Thoracic aorta (tissue), 2 donors: Measurements from ENCODE around the gene RFPL2. TPM values are rescaled to one million over a fixed set of nuclear protein-coding genes. Genes with fewer than 3 reads are reported as not detected.
"Not testable (repeated sequence)": the region's sequence is repeated elsewhere in the genome, so short reads cannot be mapped to it uniquely, and the experiment has no call there.

Source experiments
- ATAC-seq: fragments of 150-250 bp; one replicate; pipeline ENCODE4 v1.8.0; 2017; ENCODE audit warnings: low read depth; ENCODE audit not compliant: insufficient number of reproducible peaks, low FRiP score
- DNase-seq: peaks from one replicate; pipeline ENCODE4 v3.0.0-alpha.2; 2020; ENCODE audit warnings: low spot score
- H3K27ac ChIP-seq, 2 donors: fragments of 200-600 bp; sonication (generic); 1 replicate in 1 of 2; 2 replicates in 1 of 2; pipeline ENCODE4 v1.5.1; 2016; ENCODE audit warnings: mild to moderate bottlenecking in 2 of 2, moderate library complexity in 2 of 2
- H3K27me3 ChIP-seq: fragments of 200-600 bp; sonication (generic); replicated peaks from 2 replicates; pipeline ENCODE4 v1.6.0; 2016; ENCODE audit warnings: mild to moderate bottlenecking; ENCODE audit not compliant: insufficient read depth
- H3K36me3 ChIP-seq: fragments of 200-600 bp; sonication (generic); one replicate; pipeline ENCODE4 v1.5.1; 2016
- H3K4me1 ChIP-seq, 2 donors: fragments of 200-600 bp; sonication (generic); 1 replicate in 1 of 2; 2 replicates in 1 of 2; pipeline versions ENCODE4 v1.5.1 to v1.6.0; 2016; ENCODE audit warnings: low read depth in 2 of 2, mild to moderate bottlenecking in 1 of 2; ENCODE audit not compliant: control insufficient read depth in 1 of 2
- H3K4me3 ChIP-seq: fragments of 200-600 bp; sonication (generic); 2 replicates; pipeline ENCODE4 v1.5.1; 2016; ENCODE audit warnings: mild to moderate bottlenecking
- H3K9me3 ChIP-seq: fragments of 200-600 bp; sonication (generic); 2 replicates; pipeline ENCODE4 v1.5.1; 2016
- total RNA-seq, 2 donors: library from RNA; depleted of rRNA; stranded (reverse); fragments of >200 nt; gene quantifications; one replicate each; pipeline versions ENCODE4 v1.1.0 to v1.2.3, GENCODE V29; 2016
- TF ChIP-seq, protein P1 (sequence below): fragments of 200-600 bp; sonication (generic); IDR thresholded peaks from one replicate; pipeline ENCODE4 v1.5.1; 2019; ENCODE audit warnings: antibody characterized with exemption

The RFPL2 gene
- total RNA-seq, 2 donors from 2014 or later = not detected

DNA sequence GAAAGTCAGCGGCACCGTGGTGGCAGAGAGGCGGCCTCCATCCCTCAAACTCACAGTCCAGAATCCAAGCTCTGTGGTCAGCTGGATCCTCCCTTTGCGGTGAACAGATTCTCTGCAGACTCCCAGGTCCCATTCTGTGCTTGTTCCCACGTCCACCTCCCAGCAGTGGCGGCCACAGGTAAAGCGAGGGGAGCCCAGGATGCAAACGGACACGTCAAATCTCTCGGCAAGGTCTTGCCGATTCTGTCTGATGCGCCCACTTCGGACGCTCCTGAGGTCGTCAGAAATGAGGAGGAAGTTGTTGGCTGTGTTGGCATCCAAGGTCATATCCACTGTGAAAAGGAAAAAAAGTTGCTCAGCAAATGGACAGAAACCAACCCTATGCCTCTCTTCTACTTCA is 13.9 kb downstream of the RFPL2 start:
- not testable (repeated sequence) for H3K27ac ChIP-seq, H3K4me3 ChIP-seq, H3K9me3 ChIP-seq, ATAC-seq, H3K4me1 ChIP-seq, H3K27me3 ChIP-seq, H3K36me3 ChIP-seq, DNase-seq

DNA sequence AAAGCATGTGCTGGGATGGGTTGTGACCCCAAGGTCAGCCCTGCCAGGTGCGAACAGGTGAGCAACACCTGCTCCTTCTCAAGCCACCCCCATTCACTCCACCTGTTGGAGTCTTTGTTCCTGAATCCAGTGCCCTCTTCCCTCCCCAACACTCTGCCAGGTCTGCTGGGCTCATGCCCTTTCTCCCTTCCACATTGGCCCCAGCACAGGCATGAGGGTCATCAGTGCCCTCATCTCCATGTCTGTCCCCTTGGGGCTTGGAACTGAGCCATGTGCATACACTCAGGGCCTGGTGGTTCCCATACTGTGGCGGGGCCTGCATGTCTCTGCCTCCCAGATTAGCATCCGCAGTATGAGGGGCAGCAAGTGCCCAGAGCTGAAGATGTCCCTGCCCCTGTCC is 19.1 kb downstream of the RFPL2 start:
- DNase-seq (no peak), ATAC-seq (no peak)
- Histone ChIP-seq H3K4me1 (no peaks in the 10 kb centered on the region), H3K4me3 (no peak overlapping the region), H3K27ac (no peak overlapping the region), H3K36me3 (no peaks in the 10 kb centered on the region), H3K9me3 (no peaks in the 10 kb centered on the region), H3K27me3 (no peaks in the 10 kb centered on the region)
- TF ChIP-seq, protein P1, sequence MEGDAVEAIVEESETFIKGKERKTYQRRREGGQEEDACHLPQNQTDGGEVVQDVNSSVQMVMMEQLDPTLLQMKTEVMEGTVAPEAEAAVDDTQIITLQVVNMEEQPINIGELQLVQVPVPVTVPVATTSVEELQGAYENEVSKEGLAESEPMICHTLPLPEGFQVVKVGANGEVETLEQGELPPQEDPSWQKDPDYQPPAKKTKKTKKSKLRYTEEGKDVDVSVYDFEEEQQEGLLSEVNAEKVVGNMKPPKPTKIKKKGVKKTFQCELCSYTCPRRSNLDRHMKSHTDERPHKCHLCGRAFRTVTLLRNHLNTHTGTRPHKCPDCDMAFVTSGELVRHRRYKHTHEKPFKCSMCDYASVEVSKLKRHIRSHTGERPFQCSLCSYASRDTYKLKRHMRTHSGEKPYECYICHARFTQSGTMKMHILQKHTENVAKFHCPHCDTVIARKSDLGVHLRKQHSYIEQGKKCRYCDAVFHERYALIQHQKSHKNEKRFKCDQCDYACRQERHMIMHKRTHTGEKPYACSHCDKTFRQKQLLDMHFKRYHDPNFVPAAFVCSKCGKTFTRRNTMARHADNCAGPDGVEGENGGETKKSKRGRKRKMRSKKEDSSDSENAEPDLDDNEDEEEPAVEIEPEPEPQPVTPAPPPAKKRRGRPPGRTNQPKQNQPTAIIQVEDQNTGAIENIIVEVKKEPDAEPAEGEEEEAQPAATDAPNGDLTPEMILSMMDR = no peak

DNA sequence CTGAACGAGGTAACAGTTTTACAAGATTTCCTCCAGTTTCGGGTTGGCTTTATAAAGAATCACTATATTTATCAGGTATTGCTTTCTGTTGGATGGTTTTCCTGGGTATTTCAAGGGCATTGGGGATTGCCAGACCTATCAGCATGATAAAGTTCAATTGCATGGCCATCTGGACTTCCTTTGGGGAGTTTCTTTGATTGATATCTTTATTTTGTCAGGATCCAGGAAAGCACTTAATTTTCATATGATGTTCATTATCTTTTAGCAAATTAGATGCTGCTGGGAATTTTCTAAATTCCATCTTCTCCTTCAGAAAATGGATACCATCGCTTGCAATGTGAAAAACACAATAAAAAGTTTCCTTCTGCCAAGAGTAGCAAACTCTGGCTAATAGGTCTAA is 21.2 kb downstream of the RFPL2 start:
- Histone ChIP-seq H3K27ac (no peak overlapping the region), H3K4me3 (no peak overlapping the region), H3K27me3 (no peaks in the 10 kb centered on the region), H3K9me3 (no peaks in the 10 kb centered on the region), H3K4me1 (no peaks in the 10 kb centered on the region), H3K36me3 (no peaks in the 10 kb centered on the region)
- TF ChIP-seq, protein P1 = no peak
- ATAC-seq (no peak), DNase-seq (no peak)

DNA sequence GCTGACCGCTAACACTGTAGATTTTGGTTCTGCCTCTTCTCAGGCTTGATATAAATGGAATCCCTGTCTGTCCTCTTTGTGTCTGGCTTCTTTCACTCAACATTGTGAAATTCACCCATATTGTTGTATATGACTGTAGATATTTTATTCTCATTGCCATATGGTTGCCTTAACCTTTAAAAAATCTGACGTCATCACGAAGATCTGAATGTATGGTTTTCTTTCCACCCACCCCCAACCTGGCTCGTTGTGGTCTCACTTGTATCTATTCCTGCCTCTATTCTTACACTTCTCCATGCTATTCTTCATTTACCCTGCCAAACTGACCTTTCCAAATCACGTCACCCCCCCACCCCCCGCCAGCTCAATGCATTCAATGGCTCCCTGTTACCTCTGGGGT is 23.8 kb downstream of the RFPL2 start:
- no peaks in the 10 kb centered on the region for H3K27me3 ChIP-seq
- no peaks in the 10 kb centered on the region for H3K9me3 ChIP-seq
- ATAC-seq = no peak
- no peak overlapping the region for H3K4me3 ChIP-seq
- H3K36me3 ChIP-seq = no peaks in the 10 kb centered on the region
- no peak for DNase-seq
- no peaks in the 10 kb centered on the region for H3K4me1 ChIP-seq
- TF ChIP-seq, protein P1 = no peak
- H3K27ac ChIP-seq = no peak overlapping the region

DNA sequence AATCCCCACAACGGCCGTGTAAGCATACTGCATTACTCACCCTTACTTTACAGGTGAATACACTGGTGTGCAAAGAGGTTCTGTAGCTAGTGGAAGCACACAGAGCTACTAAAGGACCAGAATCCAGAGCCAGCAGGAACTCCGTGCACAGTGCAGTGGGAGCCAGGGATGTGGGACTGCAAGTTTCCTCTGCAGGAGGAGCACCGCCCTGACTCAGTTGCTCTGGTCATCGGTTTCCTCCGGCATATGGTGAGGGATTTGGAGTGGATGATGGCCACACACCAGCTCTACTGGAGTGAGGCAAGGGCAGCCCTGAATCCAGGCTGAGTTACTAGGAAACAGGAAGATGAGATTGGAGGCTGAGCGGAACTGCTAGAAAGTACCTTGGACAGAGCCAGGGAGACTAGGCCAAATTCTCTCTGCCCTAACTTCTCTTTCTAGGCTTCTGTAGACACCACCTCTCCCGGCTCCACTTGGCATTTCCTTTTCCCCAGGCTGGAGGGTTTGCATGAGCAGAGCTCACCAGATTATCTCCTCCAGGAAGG is 27.6 kb downstream of the RFPL2 start:
- Histone ChIP-seq H3K27me3 (no peaks in the 10 kb centered on the region), H3K9me3 (no peaks in the 10 kb centered on the region), H3K27ac (no peak overlapping the region), H3K4me1 (no peaks in the 10 kb centered on the region), H3K36me3 (no peaks in the 10 kb centered on the region), H3K4me3 (no peak overlapping the region)
- TF ChIP-seq, protein P1 = no peak
- DNase-seq = no peak
- ATAC-seq = no peak
